GM18502 (cell line): Measurements from ENCODE around the gene KRTAP5-2.

Experiments used
- ATAC-seq: cut with Tn5 transposase; IDR thresholded peaks from one replicate; pipeline ENCODE4 v1.9.1; 2021; ENCODE audit warnings: mild to moderate bottlenecking; ENCODE audit not compliant: unreplicated experiment, poor library complexity

Gene KRTAP5-2

GRCh38 chr11:1558775-1559110 is 39.4 kb downstream of the KRTAP5-2 start:
- ATAC-seq, result no peak

GRCh38 chr11:1557904-1558774 is 40.0 kb downstream of the KRTAP5-2 start:
- no peak for ATAC-seq

DNA sequence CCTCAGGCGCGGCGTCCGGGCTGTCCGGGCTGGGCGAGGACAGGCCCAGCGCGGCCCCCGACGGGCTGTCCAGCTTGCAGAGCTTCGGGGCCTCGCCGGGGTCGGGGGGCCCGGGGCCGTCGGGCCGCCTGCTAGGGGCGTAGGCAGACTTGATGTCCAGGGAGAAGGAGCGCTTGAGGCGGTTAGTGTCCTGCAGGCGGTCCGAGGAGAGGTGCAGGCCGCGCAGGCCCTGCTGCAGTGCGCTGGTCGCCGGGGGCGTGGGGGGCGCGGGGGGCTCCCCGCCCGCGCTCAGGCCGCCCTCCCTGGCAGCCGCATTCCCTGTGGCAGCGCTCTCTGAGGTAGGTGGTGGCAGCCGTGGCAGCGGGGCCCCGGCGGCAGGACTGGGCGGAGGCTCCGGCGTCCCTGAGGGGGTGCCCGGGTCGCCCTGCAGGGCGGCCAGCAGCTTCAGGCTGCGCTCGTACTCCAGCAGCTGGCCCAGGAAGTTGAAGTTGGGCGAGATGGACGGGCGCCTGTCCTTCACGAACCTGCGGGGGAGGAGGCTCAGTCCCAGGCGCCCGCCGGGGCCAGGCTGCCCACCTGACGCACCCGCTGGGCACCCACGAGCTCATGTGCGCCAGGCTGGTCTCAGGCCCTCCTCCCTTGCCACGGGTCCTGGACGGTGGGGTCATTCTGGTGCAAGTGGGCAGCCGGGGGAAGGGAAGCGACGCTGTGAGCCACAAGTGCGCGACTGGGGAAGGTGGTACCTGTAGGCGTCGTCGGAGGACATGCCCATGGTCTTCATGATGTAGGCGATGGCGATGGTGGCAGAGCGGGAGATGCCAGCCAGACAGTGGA is 40.8 kb downstream of the KRTAP5-2 start:
- no peak for ATAC-seq

- ATAC-seq, result no peak
These were observed 41.7 kb downstream of the KRTAP5-2 start for GRCh38 chr11:1556278-1556902.

DNA sequence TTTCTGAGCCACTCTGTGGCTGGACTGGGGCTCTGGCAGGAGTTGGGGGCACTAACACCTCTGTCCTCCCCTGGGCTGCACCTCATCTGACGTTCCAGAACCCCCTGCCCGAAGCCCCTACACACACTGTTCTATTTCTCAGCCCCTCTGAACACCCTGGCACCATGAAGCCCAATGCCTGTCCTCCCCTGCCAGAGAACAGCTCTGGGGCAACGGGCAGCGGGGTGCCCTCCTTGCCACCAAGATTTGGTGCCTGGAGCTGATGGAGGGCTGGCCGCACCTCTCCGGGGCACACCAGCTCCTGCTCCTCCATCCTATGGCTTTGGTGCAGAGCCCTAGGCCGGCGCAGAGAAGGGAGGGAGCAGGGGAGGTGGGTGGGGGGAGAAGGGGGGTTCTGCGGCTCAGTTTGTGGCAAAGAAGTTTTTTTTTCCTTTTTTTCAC is 42.4 kb downstream of the KRTAP5-2 start:
- no peak for ATAC-seq

DNA sequence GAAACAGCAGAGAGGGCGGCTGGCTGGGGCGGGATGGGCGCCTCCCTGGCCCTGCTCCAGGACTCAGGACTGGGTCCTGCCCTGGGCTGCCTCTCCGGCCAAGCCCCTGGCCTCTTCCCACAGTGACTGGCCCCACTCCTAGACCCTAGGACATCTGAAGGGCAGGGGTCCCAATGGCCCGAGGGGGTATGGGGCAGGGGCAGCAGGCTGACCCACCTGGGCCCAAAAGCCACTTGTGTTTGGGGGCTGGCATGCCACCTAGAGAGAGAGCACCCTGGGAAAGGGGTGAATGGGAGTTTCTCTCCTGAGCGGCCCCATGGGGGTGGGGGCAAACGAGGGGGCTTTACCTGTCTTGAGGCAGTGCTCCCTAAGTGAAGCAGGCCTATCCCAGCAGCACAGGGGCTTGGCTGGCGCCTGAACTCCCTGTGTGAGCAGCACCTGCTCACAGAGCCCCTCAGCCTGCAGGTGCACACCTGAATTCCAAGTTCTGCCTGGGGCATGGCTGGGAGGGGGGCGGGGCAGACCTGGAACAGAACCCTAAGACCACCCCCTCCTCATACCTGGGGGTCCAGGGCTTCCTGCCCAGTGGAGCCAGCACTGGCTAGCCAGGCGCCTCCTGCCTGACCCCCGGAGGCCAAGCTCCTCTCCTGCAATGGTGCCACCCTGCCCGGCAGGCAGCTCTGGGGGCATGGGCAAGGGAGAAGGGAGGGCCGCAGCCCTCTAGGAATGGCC is 42.9 kb downstream of the KRTAP5-2 start:
- no peak for ATAC-seq

- ATAC-seq, result no peak
These were observed 44.1 kb downstream of the KRTAP5-2 start for GRCh38 chr11:1553808-1554594.

DNA sequence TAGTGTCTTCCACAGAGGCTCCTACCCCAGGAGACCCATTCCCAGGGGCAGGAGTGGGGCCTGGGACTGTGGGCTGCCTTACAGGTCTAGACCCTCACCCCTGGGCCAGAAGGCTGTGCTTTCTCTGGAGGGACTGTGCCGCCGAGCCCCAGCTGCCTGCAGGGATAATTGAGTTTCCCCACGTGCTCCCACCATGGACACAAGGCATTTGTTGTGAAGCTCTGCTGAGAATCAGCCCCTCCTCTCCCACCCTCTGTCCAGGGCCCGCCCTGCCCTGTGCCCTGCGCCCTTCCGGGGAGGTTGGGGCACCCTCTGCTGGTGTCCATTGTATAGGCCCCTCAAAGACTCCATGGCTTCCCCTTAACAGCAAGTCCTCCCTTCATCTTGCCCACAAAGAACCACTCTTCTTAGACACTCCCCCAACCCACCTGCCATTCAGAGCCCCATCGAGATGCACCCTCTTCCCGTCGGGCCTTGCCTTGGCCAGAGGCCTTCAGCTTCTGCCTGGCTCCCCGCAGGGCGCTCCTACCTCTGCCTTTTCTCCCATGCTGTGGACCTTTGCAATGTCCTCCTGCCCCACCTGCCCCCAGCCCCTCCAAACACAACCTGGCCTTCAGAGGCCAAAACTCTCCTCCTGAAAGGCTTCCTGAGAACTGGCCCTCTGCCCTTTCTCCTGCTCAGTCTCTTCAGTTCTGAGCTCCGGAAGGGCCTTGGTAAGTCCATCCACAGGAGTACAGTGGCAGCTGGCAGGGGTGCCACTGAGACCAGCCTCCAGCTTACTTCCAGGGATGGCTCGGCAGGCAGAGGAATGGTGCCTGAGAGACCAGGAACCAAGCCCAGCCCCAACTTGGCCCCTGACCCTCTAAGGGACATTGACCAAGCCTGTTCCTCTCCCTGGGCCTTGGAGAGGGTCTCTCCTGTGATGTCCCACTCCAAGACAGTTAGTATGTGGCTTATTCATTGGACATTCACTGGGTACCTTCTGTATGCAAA is 48.5 kb downstream of the KRTAP5-2 start:
- no peak for ATAC-seq

- no peak for ATAC-seq
These were observed 49.6 kb downstream of the KRTAP5-2 start for GRCh38 chr11:1548221-1549070.

DNA sequence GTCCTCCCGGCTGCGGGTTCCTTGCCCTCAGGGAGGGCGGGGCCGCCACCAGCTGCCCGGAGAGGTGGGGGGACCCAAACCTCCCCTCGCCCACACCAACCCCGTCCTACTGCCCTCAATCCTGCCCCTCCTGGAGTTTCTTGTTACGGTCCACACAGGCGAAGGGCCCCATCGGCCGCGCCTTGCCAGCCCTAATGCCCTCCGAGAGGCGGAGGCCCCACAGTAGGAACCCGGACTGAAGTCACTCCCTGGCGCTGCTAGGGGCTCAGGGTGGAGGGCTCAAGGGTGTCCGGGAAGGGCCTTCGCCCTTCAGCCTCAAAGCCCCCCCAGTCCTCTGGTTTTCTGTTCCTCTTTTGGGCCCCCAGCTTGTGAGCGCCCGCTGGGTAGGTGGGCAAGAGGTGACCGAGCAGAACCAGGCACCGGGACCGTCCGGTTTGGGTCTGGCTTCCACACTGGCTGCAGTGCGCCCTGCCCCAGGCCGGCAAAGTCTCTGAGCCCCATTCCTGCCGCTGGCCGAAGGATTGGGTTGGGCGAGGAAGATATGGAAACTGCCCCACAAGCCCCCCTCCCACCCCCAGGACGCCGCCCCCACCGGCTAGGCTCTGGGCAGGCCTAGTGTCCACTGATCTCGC is 50.5 kb downstream of the KRTAP5-2 start:
- no peak for ATAC-seq
